ENCODE results near the gene ACYP2.
"Not testable (repeated sequence)": the region's sequence is repeated elsewhere in the genome, so short reads cannot be mapped to it uniquely, and the experiment has no call there.

Gene ACYP2

GRCh38 chr2:54099829-54100585, 15.4 kb upstream of the ACYP2 start:
- no peak for DNase-seq

GRCh38 chr2:54100772-54101171, 14.6 kb upstream of the ACYP2 start:
- no peak for DNase-seq

- DNase-seq = peak; percentile 57 to 67
These were observed 11.7 kb upstream of the ACYP2 start for GRCh38 chr2:54103454-54104314.

GRCh38 chr2:54106631-54107454, 8.6 kb upstream of the ACYP2 start:
- DNase-seq = peak; percentile 78 to 86

- no peak for DNase-seq
These were observed 8.0 kb upstream of the ACYP2 start for GRCh38 chr2:54107455-54107764.

- peak; percentile 30 to 44 for DNase-seq
These were observed 7.4 kb upstream of the ACYP2 start for GRCh38 chr2:54107903-54108615.

- no peak for DNase-seq
These were observed 5.6 kb upstream of the ACYP2 start for GRCh38 chr2:54109848-54110247.

GRCh38 chr2:54114479-54114878, 936 bp upstream of the ACYP2 start:
- not testable (repeated sequence) for DNase-seq

GRCh38 chr2:54114936-54115283, 505 bp upstream of the ACYP2 start:
- DNase-seq = no peak

GRCh38 chr2:54116598-54116997, 1.2 kb downstream of the ACYP2 start:
- not testable (repeated sequence) for DNase-seq

GRCh38 chr2:54120950-54121349, 5.5 kb downstream of the ACYP2 start:
- no peak for DNase-seq

- no peak for DNase-seq
These were observed 6.9 kb downstream of the ACYP2 start for GRCh38 chr2:54122171-54122935.

GRCh38 chr2:54122939-54123338, 7.5 kb downstream of the ACYP2 start:
- no peak for DNase-seq

GRCh38 chr2:54127174-54127573, 11.8 kb downstream of the ACYP2 start:
- not testable (repeated sequence) for DNase-seq

- no peak for DNase-seq
These were observed 17.6 kb downstream of the ACYP2 start for GRCh38 chr2:54133056-54133455.

GRCh38 chr2:54139210-54139609, 23.8 kb downstream of the ACYP2 start:
- DNase-seq = no peak

- no peak for DNase-seq
These were observed 28.4 kb downstream of the ACYP2 start for GRCh38 chr2:54143780-54144179.

- no peak for DNase-seq
These were observed 33.0 kb downstream of the ACYP2 start for GRCh38 chr2:54148391-54148790.

GRCh38 chr2:54149638-54150441, 34.4 kb downstream of the ACYP2 start:
- no peak for DNase-seq

GRCh38 chr2:54158311-54158710, 42.9 kb downstream of the ACYP2 start:
- no peak for DNase-seq
